HL-60 (cell line): ENCODE results near the gene LRIG2.
"Not testable (repeated sequence)": the region's sequence is repeated elsewhere in the genome, so short reads cannot be mapped to it uniquely, and the experiment has no call there.

Experiments used
- DNase-seq, 2 experiments: peaks; one replicate each; pipeline ENCODE4 v3.0.0-alpha.2; 2010 to 2020; ENCODE audit warnings: low read depth in 1 of 2, low spot score in 1 of 2
- H3K27ac ChIP-seq: fragments of 250-450 bp; sonication (Bioruptor Pico); replicated peaks from 2 replicates; pipeline ENCODE4 v1.5.1; 2020; ENCODE audit warnings: mild to moderate bottlenecking, moderate library complexity
- H3K27me3 ChIP-seq: fragments of 250-450 bp; sonication (Bioruptor Pico); 2 replicates; pipeline ENCODE4 v1.5.1; 2021; ENCODE audit warnings: mild to moderate bottlenecking, moderate library complexity; ENCODE audit not compliant: insufficient read depth, poor library complexity, severe bottlenecking
- H3K4me3 ChIP-seq: replicated peaks from 2 replicates; pipeline ENCODE4 v1.5.1; 2011; ENCODE audit warnings: mild to moderate bottlenecking, control low read depth, low read length; ENCODE audit not compliant: insufficient read depth
- GABPA ChIP-seq: IDR thresholded peaks from 2 replicates; pipeline ENCODE4 v1.6.1; 2012; ENCODE audit warnings: low read depth
- POLR2AphosphoS5 ChIP-seq: IDR thresholded peaks from 2 replicates; pipeline ENCODE4 v1.6.1; 2012; ENCODE audit warnings: low read depth
- SPI1 ChIP-seq: IDR thresholded peaks from 2 replicates; pipeline ENCODE4 v1.6.1; 2012; ENCODE audit warnings: low read depth, mild to moderate bottlenecking, borderline replicate concordance
- TF ChIP-seq, protein P1 (sequence below): IDR thresholded peaks from 2 replicates; pipeline ENCODE4 v1.6.1; 2012; ENCODE audit warnings: low read depth; ENCODE audit not compliant: insufficient replicate concordance
- TF ChIP-seq, protein P2 (sequence below): IDR thresholded peaks from one replicate; pipeline ENCODE4 v1.5.1; 2011; ENCODE audit warnings: low read length, control low read depth, inconsistent platforms; ENCODE audit not compliant: insufficient read depth

Gene LRIG2

DNA sequence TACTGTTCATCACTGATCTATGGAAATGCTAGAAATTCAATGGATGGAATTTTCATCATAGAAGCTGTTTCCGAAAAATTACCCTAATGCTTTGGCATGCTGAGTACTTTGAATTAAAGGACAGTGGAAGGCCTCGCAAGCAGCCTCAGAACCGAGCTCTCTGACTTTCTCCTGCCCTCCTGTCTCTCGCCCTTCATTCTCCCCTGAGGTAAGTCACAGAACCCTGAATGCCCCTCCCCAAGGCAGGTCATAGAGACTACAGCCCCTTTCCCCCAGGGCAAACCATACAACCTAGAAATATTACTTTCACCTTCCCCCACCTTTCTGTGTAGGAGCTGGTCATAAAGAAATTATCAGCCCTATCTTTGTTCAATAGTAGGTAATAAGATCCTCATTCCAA, 74.8 kb downstream of the LRIG2 start:
- no peak for TF ChIP-seq SPI1
- no peak for TF ChIP-seq POLR2AphosphoS5
- TF ChIP-seq, protein P1, sequence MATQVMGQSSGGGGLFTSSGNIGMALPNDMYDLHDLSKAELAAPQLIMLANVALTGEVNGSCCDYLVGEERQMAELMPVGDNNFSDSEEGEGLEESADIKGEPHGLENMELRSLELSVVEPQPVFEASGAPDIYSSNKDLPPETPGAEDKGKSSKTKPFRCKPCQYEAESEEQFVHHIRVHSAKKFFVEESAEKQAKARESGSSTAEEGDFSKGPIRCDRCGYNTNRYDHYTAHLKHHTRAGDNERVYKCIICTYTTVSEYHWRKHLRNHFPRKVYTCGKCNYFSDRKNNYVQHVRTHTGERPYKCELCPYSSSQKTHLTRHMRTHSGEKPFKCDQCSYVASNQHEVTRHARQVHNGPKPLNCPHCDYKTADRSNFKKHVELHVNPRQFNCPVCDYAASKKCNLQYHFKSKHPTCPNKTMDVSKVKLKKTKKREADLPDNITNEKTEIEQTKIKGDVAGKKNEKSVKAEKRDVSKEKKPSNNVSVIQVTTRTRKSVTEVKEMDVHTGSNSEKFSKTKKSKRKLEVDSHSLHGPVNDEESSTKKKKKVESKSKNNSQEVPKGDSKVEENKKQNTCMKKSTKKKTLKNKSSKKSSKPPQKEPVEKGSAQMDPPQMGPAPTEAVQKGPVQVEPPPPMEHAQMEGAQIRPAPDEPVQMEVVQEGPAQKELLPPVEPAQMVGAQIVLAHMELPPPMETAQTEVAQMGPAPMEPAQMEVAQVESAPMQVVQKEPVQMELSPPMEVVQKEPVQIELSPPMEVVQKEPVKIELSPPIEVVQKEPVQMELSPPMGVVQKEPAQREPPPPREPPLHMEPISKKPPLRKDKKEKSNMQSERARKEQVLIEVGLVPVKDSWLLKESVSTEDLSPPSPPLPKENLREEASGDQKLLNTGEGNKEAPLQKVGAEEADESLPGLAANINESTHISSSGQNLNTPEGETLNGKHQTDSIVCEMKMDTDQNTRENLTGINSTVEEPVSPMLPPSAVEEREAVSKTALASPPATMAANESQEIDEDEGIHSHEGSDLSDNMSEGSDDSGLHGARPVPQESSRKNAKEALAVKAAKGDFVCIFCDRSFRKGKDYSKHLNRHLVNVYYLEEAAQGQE, result no peak
- TF ChIP-seq, protein P2, sequence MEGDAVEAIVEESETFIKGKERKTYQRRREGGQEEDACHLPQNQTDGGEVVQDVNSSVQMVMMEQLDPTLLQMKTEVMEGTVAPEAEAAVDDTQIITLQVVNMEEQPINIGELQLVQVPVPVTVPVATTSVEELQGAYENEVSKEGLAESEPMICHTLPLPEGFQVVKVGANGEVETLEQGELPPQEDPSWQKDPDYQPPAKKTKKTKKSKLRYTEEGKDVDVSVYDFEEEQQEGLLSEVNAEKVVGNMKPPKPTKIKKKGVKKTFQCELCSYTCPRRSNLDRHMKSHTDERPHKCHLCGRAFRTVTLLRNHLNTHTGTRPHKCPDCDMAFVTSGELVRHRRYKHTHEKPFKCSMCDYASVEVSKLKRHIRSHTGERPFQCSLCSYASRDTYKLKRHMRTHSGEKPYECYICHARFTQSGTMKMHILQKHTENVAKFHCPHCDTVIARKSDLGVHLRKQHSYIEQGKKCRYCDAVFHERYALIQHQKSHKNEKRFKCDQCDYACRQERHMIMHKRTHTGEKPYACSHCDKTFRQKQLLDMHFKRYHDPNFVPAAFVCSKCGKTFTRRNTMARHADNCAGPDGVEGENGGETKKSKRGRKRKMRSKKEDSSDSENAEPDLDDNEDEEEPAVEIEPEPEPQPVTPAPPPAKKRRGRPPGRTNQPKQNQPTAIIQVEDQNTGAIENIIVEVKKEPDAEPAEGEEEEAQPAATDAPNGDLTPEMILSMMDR, result no peak
- TF ChIP-seq GABPA, result no peak
- Histone ChIP-seq H3K27ac (no peak overlapping the region), H3K4me3 (no peak overlapping the region), H3K27me3 (no peaks in the 10 kb centered on the region)
- no peak for DNase-seq

DNA sequence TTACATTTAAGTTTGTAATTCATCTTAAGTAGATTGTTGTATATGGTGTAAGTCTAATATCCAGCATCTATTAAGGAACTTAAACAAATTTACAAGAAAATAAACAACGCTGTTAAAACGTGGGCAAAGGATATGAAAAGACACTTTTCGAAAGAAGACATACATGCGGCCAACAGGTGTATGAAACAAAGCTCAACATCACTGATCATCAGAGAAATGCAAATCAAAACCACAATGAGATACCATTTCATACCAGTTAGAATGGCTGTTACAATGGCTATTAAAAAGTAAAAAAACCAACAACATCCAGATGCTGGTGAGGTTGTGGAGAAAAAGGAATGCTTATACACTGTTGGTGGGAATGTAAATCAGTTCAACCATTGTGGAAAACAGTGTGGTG, 77.5 kb downstream of the LRIG2 start:
- not testable (repeated sequence) for DNase-seq, H3K27me3 ChIP-seq, H3K4me3 ChIP-seq, H3K27ac ChIP-seq

DNA sequence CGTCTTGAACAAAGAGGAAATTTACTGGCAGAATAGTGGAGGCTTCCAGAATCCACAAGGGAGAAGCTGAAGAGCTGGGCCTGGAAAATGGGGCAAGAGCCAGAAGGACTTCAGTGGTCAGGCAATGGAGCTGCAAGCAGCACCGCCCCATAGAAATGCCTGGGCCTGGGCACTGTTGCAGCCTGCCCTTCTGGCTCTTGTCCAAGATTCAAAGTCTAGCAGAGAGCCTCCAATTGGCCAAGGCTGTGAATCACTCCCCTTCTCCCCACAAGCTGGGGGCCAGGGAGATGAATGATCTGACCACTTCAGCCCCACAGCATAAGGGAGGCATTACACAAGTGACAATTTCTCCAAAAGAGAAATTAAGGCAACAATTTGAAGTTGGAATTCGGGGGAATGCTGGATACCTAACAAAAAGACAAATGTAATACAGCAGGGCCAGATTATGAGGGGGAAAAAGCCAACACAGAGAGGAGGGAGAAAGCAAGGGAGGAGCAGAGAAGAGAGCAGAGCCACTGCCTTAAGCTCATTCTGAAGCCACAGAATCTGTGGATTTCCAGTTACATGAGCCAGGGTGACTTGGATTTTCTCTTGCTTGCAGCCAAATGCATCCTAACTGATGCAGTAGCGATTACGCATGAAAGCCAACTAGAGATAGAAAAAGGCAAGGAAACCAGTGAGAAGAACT, 80.3 kb downstream of the LRIG2 start:
- Histone ChIP-seq H3K27ac (no peak overlapping the region), H3K4me3 (no peak overlapping the region), H3K27me3 (no peaks in the 10 kb centered on the region)
- TF ChIP-seq, protein P2, result no peak
- TF ChIP-seq SPI1, result no peak
- no peak for TF ChIP-seq POLR2AphosphoS5
- TF ChIP-seq, protein P1, result no peak
- no peak for TF ChIP-seq GABPA
- no peak for DNase-seq

DNA sequence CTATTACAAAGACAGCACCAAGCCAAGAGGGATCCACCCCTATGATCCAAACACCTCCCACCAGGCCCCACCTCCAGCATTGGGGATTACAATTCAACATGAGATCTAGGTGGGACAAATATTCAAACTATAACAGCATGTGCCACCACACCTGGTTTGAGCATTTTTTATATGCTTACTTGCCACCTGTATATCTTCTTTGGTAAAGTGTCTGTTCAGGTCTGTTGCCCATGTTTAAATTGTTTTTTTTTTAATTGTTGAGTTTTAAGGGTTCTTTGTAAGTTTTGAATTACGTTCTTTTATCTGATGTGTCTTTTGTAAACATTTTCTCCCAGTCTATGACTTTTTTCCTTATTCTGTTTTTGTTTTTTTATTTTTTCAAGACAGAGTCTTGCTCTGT, 83.4 kb downstream of the LRIG2 start:
- no peaks in the 10 kb centered on the region for H3K27me3 ChIP-seq
- no peak overlapping the region for H3K4me3 ChIP-seq
- no peak for DNase-seq
- H3K27ac ChIP-seq, result no peak overlapping the region
- TF ChIP-seq SPI1, result no peak
- no peak for TF ChIP-seq GABPA
- TF ChIP-seq, protein P1, result no peak
- TF ChIP-seq POLR2AphosphoS5, result no peak
- TF ChIP-seq, protein P2, result no peak

DNA sequence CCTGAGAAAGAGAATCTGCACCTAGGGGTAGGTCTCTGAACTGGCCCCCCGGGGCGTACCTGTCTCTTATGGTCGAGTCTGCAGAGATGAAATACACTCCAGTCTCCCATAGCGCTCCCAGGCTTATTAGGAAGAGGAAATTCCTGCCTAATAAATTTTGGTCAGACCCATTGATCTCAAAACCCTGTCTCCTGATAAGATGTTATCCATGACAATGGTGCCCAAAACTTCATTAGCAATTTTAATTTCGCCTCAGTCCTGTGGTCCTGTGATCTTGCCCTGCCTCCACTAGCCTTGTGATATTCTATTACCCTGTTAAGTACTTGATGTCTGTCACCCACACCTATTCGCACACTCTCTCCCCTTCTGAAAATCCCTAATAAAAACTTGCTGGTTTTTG, 85.7 kb downstream of the LRIG2 start:
- H3K4me3 ChIP-seq, H3K27ac ChIP-seq, H3K27me3 ChIP-seq, DNase-seq: not testable (repeated sequence)
